ENCODE data around the gene C4orf50. TPM values are rescaled to one million over a fixed set of nuclear protein-coding genes. Genes with fewer than 3 reads are reported as not detected.

Gene C4orf50
- total RNA-seq, 2 donors from 2014 or later, result not detected

DNA sequence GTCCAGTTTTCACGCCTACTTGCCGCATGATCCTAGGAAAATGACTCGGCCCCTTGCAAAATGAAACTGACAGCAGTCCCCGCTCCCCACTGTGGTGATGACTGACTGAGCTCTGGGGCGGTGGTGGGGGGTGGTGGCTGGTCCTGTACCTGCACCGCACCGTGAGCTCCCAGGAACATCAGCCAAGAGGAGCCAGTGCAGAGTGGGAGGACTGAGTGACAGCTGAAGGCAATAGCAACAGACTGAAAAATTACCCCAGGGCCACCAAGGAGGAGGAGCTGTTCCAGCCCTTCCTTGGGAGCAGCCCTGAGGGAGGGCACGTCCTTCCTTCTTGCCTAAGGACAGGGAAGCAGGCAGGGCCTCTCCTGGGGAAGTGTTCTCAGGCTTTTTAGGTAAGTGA lies 2.4 kb upstream of the C4orf50 start:
- H3K9me3 ChIP-seq, result no peaks in the 10 kb centered on the region

DNA sequence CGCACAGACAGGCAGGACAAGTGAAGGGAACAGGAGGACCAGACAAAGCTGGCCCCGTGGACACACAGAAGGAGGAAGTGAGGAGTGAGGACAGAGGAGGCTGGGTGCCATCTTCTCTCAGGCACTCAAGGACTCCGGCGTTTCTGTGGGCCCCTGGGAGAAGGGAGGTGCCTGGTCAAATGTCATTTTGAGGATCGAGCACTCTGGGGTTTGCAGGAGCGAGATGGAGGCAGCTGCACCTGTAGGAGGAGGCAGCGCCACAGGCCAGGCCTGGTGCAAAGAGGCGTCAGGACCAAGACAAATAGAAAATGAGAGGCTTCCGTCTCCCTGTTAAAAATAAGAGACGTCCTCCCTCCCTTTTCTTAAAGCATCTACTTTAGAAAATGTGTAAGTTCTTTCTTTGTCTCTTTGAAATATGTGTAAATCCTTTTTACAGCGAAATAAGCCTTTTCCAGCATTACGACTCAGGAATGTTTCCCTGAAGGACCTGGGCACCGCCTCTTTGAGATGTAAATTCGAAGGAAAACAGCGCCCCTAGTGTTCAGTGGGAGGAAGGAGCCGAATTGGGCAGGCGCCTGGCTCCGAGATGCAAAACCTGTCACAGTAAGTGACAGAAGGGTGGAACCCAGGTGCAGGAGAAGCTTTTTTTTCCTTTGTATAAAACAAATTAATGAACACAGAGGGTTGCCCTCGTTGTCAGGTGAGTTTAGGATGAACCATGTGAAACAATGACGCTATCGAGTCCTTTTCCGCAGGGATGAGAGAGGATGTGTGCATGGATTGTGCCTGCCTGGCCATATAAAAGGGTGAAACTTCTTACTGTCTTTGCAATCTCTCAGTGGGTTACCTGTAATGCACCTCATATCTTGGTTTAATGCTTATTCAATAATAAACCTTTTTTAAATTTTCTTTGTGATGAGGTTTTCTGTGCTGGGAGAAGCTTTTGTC lies 1.4 kb upstream of the C4orf50 start:
- peak; percentile 62 for DNase-seq (ENCODE audit: low spot score)
- Histone ChIP-seq H3K4me1 (no peaks in the 10 kb centered on the region), H3K36me3 (no peaks in the 10 kb centered on the region), H3K27me3 (no peaks in the 10 kb centered on the region), H3K4me3 (no peak overlapping the region), H3K27ac (no peak overlapping the region), H3K9me3 (no peaks in the 10 kb centered on the region)
- TF ChIP-seq, protein P1, sequence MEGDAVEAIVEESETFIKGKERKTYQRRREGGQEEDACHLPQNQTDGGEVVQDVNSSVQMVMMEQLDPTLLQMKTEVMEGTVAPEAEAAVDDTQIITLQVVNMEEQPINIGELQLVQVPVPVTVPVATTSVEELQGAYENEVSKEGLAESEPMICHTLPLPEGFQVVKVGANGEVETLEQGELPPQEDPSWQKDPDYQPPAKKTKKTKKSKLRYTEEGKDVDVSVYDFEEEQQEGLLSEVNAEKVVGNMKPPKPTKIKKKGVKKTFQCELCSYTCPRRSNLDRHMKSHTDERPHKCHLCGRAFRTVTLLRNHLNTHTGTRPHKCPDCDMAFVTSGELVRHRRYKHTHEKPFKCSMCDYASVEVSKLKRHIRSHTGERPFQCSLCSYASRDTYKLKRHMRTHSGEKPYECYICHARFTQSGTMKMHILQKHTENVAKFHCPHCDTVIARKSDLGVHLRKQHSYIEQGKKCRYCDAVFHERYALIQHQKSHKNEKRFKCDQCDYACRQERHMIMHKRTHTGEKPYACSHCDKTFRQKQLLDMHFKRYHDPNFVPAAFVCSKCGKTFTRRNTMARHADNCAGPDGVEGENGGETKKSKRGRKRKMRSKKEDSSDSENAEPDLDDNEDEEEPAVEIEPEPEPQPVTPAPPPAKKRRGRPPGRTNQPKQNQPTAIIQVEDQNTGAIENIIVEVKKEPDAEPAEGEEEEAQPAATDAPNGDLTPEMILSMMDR (IDR thresholded peaks at IDR 0.05), result peak; percentile 51 to 84

More for the DNA sequence above, 2.4 kb upstream of the C4orf50 start:
- Histone ChIP-seq H3K4me3 (no peak overlapping the region), H3K27me3 (no peaks in the 10 kb centered on the region), H3K27ac (no peak overlapping the region), H3K4me1 (no peaks in the 10 kb centered on the region), H3K36me3 (no peaks in the 10 kb centered on the region)
- TF ChIP-seq, protein P1 (IDR thresholded peaks at IDR 0.05), result no peak
- DNase-seq (ENCODE audit: low spot score), result no peak

DNA sequence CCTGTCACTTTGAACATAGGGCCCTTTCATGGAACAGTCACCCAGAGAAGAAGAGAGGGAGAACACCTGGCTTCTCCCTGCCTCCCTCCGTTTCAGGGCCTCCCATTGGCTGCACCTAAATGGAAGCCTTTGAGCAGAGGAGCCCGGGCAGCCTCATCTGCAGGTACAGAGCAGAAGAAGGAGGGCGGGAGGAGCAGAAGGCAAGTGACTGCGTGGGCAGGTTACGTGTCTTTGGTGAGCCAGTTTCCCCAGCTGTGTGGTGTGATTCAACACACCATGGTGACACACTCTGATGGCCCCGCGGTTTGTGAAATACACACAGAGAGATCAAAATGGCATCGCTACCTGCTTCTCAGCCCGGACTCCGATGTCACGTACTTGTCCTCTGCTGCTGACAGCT lies 431 bp downstream of the C4orf50 start:
- no peak for DNase-seq (ENCODE audit: low spot score)
- TF ChIP-seq, protein P1 (IDR thresholded peaks at IDR 0.05), result no peak
- H3K36me3 ChIP-seq, result no peaks in the 10 kb centered on the region
- no peak overlapping the region for H3K4me3 ChIP-seq
- H3K27ac ChIP-seq, result no peak overlapping the region
- H3K9me3 ChIP-seq, result no peaks in the 10 kb centered on the region
- no peaks in the 10 kb centered on the region for H3K27me3 ChIP-seq
- H3K4me1 ChIP-seq, result no peaks in the 10 kb centered on the region

DNA sequence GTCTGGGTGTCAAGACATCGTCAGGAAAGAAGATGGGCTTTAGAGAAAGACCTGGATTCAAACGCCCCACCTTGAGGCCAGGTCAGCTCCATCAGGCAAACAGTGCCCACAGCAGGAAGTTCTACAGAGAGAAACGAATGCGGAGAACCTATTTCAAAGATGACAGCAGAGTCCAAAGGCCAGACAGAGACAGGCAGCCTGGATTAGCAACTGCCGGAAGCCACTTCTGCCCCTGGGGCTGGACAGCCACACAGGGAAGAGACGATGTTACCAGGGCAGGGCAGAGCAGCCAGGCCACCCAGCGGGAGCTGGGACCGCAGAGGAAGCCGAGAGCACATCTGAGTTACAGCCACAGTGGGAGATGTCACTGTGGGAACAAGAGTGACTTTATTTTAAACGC lies 1.2 kb downstream of the C4orf50 start:
- H3K4me3 ChIP-seq, result no peak overlapping the region
- no peaks in the 10 kb centered on the region for H3K4me1 ChIP-seq
- no peaks in the 10 kb centered on the region for H3K36me3 ChIP-seq
- DNase-seq (ENCODE audit: low spot score), result no peak
- no peaks in the 10 kb centered on the region for H3K27me3 ChIP-seq
- H3K9me3 ChIP-seq, result no peaks in the 10 kb centered on the region
- H3K27ac ChIP-seq, result no peak overlapping the region
- TF ChIP-seq, protein P1 (IDR thresholded peaks at IDR 0.05), result no peak

DNA sequence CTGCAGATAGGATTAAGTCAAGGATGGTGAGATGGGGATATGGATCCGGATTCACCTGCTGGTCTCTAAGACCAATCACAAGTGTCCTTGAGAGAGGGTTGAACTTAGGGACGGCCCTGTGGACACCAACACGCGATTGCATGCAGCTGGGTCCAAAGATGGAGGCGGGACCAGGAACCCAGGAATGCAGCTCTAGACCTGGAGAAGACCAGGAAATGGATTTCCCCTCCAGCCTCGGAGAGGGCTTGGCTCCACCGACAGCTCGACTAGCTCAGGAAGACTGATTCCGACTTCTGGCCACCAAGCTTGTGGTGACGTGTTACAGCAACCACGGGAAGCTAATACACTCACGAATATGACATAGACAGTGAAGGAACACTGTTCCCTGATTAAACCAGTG lies 4.7 kb downstream of the C4orf50 start:
- Histone ChIP-seq H3K9me3 (no peaks in the 10 kb centered on the region), H3K27me3 (no peaks in the 10 kb centered on the region), H3K36me3 (no peaks in the 10 kb centered on the region), H3K4me1 (no peaks in the 10 kb centered on the region), H3K4me3 (no peak overlapping the region), H3K27ac (no peak overlapping the region)
- DNase-seq (ENCODE audit: low spot score), result no peak
- TF ChIP-seq, protein P1 (IDR thresholded peaks at IDR 0.05), result no peak
